NB4 (cell line): ENCODE results near the gene GPRASP2.

Experiments
- MAX ChIP-seq: IDR thresholded peaks from 2 replicates; pipeline ENCODE4 v1.6.1; 2011; ENCODE audit warnings: low read depth, low read length
- POLR2A ChIP-seq: IDR thresholded peaks from 2 replicates; pipeline ENCODE4 v1.6.1; 2011; ENCODE audit warnings: mild to moderate bottlenecking; ENCODE audit not compliant: insufficient read length; ENCODE audit errors: extremely low read depth
- TF ChIP-seq, protein P1 (sequence below): IDR thresholded peaks from one replicate; pipeline ENCODE4 v1.5.1; 2012; ENCODE audit warnings: low read depth, low read length

GRCh38 chrX:102672856-102673255 lies 39.4 kb upstream of the GPRASP2 start:
- TF ChIP-seq, protein P1, sequence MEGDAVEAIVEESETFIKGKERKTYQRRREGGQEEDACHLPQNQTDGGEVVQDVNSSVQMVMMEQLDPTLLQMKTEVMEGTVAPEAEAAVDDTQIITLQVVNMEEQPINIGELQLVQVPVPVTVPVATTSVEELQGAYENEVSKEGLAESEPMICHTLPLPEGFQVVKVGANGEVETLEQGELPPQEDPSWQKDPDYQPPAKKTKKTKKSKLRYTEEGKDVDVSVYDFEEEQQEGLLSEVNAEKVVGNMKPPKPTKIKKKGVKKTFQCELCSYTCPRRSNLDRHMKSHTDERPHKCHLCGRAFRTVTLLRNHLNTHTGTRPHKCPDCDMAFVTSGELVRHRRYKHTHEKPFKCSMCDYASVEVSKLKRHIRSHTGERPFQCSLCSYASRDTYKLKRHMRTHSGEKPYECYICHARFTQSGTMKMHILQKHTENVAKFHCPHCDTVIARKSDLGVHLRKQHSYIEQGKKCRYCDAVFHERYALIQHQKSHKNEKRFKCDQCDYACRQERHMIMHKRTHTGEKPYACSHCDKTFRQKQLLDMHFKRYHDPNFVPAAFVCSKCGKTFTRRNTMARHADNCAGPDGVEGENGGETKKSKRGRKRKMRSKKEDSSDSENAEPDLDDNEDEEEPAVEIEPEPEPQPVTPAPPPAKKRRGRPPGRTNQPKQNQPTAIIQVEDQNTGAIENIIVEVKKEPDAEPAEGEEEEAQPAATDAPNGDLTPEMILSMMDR = no peak
- no peak for TF ChIP-seq POLR2A
- no peak for TF ChIP-seq MAX
